T47D (cell line): ENCODE measurements around the gene GALNT2.

Experiments used
- DNase-seq, 2 experiments: peaks; one replicate each; pipeline versions ENCODE4 v3.0.0 to v3.0.0-alpha.2; 2011 to 2012; ENCODE audit warnings: low read depth in 1 of 2, low spot score in 1 of 2
- JUND ChIP-seq: IDR thresholded peaks from 2 replicates; pipeline ENCODE4 v1.6.1; 2012; ENCODE audit warnings: low read depth
- in situ Hi-C: cut with HindIII; loops from 2 replicates; pipeline ENCODE4 v1.10.0; 2016; ENCODE audit warnings: low sequenced_read_pairs, low pct_unique_long_range_greater_than_20kb

Gene GALNT2

DNA sequence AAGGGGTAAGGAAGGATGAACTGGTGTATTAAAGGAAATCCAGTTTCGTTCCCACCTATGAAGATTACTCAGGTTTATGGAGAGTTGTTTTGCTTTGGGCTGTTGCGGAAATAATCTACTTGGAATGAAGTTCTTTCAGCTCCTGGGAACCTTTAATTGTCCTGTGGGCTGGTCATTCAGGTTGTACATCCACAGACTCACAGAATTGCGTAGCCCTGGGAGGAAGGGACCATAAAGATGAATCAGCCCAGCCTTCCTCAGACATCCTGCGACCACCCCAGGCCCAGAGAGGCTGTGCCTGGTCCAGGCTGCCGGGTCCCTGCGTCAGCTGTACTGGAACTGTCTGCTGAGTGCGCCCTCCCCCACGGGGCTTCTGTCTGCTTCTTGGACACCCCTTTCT, 72.7 kb downstream of the GALNT2 start:
- in situ Hi-C loops = no loop called here
- no peak for DNase-seq
- TF ChIP-seq JUND = no peak

DNA sequence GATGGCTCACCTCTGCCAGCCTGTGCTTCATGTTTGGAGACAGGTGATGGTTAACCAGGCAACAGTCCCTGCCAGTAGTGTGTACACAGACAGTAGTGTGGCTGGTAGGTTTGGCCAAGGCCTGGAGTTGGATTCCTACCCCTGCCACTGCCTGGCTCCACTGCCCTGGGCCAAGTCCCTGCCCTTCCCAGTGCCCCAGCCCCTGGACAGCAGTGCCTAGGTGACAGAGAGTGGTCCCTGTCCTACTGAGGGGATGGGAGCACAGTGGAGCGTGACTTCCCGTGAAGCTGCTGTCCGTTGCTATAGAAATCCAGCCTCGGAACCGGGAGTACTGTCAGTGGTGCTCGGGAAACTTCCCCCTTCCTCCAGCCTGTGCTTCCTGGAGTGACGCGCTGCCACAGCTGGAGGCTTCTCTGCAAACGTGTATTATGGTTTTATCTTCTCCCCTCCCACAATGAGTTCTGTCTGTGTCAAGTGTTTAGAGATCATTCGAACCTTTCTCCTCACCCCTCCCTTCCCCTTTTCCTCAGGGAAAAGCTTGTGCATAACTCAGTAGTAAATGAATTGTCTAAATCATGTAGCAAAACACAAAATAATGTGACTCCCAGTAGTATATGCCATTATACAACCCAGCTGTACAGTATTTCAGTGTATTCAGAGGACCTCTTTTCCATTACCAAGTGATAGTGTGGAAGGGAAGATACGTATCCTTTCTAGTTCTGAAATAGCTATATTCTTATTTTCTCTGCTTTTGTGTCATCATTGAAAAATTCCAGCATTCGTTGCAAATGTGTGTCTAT, 73.4 kb downstream of the GALNT2 start:
- in situ Hi-C loops = no loop called here
- DNase-seq = no peak

DNA sequence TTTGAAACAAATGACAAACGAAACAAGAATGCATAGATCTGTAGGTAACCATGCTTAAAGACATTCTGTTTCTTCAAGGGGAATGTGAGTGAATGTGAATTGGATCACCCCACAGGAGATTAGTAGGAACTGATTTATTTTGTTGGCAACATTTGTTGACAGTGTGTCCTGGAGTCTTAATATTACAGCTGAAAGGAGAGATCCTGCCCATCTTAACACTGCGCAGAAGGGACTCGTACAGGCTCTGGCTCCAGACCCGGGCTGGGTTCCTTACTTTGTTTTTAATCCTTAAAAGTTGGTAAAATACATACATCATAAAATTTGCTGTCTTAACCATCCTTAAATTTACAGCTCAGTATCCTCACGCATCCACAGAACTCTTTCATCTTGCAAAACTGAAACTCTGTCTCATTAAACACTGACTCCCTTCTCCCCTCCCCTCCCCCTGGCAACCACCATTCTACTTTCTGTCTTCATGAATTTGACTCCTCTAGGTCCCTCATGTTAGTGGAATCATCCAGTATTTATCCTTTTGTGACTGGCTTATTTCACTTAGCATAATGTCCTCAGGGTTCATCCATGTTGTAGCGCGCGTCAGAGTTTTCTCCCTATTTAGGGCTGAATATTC, 74.1 kb downstream of the GALNT2 start:
- no peak for DNase-seq
- in situ Hi-C loops = no loop called here
- no peak for TF ChIP-seq JUND

More for the DNA sequence above, 73.4 kb downstream of the GALNT2 start:
- no peak for TF ChIP-seq JUND

DNA sequence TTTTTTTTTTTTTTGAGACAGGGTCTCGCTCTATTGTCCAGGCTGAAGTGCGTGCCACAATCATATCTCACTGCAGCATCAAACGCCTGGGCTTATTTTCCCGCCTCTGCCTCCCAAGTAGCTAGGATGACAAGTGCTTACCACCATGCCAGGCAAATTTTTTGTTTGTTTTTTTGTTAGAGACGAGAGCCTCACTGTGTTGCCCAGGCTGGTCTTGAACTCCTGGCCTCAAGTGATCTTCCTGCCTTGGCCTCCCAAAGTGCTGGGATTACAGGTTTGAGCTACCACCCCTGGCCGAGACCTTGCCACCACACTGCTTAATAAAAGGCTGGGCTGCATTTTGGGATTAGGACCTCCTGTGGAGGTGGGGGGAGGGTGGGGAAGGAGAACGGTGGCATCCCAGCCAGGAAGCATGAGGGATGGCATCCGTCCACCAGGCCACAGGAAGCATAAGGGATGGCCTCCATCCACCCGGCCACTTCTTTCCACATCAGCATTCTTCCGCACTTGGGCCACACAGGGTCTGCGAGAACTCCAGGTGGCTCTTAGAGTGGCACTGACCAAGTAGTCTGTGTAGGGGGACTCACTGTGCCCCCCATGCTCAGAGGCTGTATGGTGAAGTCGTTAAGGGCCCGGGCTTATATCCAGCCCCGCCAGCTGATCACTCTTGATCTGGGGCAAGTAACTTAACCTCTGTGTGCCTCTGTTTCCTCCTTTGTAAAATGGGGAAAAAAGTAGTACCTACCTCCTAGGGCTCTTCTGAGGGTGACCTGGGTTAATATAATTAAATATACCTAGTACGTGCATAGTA, 75.0 kb downstream of the GALNT2 start:
- no peak for DNase-seq
- in situ Hi-C loops = no loop called here
- no peak for TF ChIP-seq JUND

DNA sequence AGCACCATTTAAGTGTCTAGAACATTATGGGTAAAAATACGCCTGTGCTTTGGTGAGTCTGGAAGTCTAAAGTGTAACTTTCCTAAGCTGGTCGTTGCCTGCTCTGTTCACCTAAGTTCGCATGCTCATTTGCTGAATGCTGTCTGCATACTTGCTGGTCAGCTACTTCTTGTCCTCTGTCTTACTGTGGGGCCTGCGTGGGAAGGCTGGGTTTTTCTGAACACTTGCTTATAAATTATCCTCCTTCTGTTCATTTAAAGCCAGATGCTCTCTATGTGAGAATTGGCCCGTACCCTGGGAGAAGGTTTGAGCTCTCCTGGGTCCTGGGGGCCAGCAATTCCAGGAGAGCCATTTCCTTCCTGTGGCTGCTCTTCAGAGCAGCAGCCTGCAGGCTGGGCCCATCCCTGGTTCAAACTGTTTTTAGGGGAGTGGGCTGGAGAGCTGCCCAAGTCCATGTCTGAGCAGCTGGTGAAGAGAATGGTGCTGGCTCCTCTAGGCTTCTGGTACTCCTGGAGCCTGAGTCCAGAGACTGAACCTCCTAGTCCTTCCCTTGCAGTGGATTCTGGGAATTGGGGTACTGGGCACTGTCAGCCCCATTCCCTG, 75.7 kb downstream of the GALNT2 start:
- in situ Hi-C loops = no loop called here
- DNase-seq = no peak
- no peak for TF ChIP-seq JUND

DNA sequence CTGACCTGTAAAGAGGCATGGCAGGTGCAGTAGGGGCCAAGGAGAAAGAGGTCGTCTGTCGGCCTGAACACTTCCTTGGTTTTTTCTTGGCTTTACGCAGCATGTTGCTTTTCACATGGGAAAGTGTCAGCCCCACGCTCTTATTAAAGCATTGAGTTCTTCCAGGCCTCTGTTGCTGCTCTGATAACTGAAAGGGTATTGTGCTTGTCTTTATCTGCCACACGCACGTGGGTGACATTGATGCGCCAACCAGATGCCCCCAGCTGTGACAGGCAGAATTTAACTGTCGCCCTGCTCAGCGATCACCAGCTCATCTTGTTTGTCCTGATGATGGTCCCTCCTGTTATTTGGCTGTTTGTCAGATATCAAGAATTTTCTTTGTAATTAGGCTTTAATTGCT, 76.5 kb downstream of the GALNT2 start:
- no peak for TF ChIP-seq JUND
- DNase-seq = no peak
- in situ Hi-C loops = no loop called here

DNA sequence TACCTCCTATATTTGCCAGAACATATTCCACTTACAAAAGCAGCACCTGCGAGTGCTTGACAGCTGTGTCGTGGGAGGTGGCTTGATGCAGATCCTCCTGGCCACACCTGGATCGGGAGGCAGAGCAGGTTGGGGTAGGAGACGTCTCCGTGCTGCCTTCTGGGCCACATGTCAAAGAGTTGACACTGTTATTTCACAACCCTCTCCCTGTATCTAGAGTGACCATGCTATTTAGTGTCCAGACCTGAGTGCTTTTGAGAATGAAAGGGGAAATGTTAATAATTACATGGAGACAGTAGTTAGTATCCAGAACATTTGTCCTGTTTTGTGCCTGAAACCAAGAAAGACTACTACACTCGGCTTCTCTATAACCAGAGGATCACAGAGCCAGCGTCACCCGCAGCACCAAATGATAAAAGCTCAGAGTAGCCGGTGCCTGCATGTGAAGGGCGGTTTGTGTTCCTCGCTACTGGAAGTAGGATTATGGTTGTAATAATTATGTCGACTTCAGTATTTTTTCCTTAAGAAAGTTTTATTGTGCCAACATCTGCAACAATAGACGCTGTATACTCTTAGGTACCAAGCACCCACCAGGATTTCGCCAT, 77.1 kb downstream of the GALNT2 start:
- in situ Hi-C loops = no loop called here
- no peak for DNase-seq
- no peak for TF ChIP-seq JUND

DNA sequence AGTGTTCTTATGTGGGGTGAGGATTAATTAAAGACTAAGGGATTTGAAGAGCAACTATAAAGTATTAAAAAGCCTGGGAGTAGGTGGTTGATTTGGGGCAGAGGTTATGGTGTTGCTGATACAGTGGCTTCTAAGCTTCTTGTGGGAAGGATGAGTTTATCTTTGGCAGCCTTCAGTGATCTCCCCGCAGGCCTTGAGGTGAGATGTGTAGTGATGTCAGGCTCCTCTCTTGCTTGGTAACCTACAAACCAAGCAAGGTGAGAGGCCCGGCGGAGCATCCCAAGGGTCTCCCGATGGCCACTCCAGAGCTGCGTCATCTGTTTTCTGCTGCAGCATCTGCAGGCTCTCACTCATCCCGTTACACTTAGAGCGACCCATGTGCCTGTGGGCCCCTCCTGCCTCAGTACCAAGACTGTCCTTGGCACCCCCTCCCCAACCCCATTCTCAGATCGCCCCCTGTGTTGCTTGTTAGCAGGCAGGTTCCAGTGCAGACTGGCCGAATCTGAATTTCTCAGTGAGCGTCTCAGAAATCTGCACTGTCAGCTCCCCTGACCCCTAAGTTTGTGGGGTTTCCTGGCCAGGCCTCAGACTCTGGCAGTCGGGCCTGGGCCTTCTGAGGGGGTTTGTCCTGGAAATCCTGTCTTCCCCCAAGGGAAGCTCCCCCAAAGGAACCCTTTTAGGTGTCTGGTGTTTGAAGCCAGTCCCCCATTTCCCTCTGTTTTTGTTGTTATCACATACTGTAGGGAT, 77.9 kb downstream of the GALNT2 start:
- in situ Hi-C loops = no loop called here
- no peak for DNase-seq
- TF ChIP-seq JUND = no peak

DNA sequence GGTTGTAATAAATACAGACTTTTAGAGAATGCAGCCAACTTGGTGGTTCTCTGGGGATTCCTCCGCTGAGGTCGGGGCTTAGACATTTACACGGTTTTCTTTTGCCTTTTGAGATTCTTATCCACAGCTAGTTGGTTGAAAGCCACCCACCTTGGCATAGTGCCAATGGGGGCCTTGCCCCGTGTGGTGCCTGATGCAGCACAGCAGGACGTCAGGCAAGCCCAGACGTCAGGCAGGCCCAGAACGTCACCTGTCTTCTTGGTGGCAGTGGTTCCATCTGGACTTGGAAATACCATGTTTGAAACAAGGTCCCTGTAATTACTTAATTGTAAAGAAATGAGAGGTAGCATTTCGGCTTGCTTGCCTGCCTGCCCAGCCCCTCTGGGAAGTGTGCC, 78.5 kb downstream of the GALNT2 start:
- no peak for DNase-seq
- in situ Hi-C loops = no loop called here
- TF ChIP-seq JUND = no peak

DNA sequence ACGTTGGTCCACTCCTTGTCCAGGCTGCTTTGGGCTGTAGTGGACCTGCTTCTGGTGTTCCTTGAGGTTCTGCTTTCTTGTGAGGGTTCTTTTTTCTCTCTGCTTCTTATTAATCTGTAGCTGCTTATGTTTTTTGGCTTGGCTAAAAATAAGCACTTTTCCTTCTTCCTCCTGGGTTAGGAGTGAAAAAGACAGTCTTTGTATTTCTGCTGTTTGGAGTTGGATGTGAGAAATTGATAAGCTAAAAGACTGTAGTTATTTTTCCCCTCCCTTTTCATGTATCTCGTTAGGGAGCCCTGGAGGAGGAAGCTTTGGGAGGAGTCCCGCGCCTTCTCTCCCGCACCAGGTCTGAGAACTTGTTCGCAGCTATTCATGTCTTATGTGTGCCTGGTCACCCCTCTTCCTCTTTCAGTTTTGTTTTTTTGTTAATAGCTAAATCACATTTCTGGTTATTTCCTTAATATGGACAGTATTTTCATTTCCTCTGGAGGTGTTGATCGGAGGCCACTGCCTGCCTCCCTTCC, 79.0 kb downstream of the GALNT2 start:
- in situ Hi-C loops = no loop called here
- no peak for TF ChIP-seq JUND
- DNase-seq = no peak

DNA sequence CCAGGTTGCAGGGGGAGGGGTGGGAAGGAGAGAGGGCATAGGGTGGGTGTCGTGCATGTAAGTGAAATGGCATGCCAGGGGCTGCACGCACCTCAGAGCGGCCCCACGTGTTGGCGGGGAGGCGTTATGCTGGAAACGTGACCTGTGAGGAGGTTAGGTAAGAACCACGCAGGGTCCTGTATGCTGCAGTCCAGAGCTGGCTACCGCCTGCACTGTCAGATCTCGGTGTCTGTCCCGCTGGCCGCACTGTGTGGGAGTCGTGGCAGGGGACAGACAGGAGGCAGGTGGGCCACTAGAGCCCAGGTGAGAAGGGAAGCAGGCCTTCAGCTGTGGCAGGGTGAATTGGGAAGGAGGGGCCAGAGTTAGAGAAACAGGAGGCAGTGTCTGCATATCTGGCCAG, 79.7 kb downstream of the GALNT2 start:
- no peak for TF ChIP-seq JUND
- in situ Hi-C loops = no loop called here
- no peak for DNase-seq
